Right renal pelvis (tissue), 4 donors: ENCODE results near the gene CCNDBP1. TPM values are rescaled to one million over a fixed set of nuclear protein-coding genes. Genes with fewer than 3 reads are reported as not detected.
"Not testable (repeated sequence)": the region's sequence is repeated elsewhere in the genome, so short reads cannot be mapped to it uniquely, and the experiment has no call there.

ENCODE experiments used
- DNase-seq, 4 donors: peaks; one replicate each; pipeline ENCODE4 v3.0.0-alpha.2; 2013; ENCODE audit warnings: low read depth in 4 of 4, low spot score in 3 of 4, missing footprints in 1 of 4
- polyA plus RNA-seq, 4 donors: library from polyadenylated mRNA; unstranded; fragments of 120-200 nt; gene quantifications; one replicate each; pipeline ENCODE4 v1.2.1, GENCODE V29; 2013; ENCODE audit not compliant: insufficient read length in 4 of 4

Gene CCNDBP1, protein sequence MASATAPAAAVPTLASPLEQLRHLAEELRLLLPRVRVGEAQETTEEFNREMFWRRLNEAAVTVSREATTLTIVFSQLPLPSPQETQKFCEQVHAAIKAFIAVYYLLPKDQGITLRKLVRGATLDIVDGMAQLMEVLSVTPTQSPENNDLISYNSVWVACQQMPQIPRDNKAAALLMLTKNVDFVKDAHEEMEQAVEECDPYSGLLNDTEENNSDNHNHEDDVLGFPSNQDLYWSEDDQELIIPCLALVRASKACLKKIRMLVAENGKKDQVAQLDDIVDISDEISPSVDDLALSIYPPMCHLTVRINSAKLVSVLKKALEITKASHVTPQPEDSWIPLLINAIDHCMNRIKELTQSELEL
- 10 to 100 TPM; 49.6 to 64.6 (median 57.8) TPM for polyA plus RNA-seq

DNA sequence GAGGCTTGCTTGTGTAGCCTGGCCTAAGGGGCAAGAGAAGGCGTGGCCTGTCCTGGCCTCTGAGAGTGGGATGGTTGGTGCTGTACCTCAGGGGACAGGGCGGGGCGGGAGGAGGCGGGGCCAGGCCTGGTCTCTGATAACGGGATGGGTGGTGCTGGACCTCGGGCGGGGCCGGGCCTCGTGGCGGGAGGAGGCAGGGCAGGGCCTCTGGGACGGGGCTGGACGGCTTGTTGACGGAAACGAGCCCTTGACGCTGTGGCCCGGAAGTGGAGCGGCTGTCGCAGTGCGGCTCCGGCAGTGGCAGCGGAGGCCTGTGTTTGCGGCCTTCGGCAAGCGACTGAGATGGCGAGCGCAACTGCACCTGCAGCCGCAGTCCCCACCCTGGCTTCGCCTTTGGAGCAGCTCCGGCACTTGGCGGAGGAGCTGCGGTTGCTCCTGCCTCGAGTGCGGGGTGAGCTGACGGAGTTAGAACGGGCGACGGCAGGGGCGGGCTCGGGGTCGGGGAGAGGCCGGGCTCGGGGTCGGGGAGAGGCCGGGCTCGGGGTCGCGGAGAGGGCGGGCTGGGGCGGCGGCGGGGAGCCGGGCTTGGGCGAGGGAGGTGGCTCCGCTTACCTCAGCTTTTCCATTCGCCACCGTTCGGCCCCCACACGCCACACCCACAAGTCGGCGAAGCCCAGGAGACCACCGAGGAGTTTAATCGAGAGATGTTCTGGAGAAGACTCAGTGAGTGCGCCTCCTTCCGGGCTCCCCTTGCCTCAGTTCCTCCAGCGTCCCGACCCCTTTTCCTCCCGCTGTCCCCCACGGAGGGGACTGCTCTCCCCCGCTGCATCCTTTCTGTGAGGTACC lies at the start of gene CCNDBP1:
CCNDBP1 (plus strand) TSS at position 247 of the 846 bp plus-strand sequence; CDS start at position 343, 96 bp downstream.
- peak; percentile 44 to 59 (median 52) for DNase-seq

DNA sequence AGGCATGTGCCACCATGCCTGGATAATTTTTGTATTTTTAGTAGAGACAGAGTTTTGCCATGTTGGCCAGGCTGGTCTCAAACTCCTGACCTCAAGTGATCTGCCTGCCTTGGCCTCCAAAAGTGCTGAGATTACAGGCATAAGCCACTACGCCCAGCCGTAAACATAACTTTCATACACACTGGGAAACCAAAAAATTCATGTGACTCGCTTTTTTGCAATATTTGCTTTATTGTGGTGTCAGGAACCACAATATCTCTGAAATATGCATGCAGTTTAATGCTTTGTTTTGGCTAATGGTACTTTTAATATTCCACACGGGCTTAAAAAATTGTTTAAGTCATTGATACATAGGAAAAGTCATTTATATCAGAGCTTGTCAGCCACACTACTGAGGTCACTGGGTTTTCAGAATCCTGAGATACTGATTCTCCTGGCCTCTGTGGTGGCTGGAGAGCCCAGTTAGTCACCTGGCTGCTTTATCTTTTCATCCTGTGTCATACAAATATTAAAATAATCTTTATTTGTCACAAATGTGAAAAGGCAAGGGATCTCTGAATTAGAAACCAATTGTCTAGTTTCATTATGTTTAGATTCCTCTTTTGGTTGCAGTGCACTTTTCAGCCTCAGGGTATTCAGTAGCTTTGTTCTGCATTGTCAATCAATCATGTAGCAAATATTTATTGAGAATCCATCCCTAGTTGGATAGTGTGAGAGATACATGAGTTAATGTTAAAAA lies 41.8 kb upstream of the CCNDBP1 start:
- no peak for DNase-seq

DNA sequence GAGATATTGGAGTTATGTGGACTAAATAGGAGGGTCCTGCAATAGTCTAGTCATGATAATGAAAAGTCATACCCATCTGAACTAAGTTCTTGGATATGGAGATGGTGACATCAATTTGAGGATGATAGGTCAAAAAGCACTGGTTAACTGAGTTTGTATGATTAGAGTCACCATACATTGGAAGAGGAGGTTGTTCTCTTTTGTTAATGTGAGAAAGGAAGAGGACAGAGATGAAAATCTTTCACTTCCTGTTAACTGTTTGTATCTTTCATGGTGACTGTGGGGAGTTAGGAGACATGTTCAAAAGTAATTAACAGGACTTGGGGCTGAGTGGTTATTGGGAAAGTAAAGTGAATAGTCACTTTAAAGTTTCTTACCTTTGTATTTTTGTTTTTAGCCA lies 40.7 kb upstream of the CCNDBP1 start:
- no peak for DNase-seq

DNA sequence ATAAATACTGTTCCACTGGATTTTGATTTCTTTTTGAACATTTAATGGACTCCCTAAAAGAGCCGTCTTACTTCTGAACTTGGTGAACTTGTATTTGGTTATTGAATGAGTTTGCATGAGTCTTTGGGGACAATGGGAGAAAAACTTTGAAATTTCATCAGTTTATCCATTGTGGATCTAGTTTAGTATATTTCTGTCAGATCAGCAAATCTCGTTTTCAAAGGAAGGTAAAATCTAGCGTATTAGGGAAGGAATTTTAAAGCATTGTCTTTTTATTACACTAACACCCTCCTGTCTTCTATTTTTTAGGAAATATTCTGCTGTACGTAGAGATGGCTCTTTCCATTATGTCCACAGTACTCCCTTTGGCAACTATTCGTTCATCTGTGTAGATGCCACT lies 39.0 kb upstream of the CCNDBP1 start:
- no peak for DNase-seq

DNA sequence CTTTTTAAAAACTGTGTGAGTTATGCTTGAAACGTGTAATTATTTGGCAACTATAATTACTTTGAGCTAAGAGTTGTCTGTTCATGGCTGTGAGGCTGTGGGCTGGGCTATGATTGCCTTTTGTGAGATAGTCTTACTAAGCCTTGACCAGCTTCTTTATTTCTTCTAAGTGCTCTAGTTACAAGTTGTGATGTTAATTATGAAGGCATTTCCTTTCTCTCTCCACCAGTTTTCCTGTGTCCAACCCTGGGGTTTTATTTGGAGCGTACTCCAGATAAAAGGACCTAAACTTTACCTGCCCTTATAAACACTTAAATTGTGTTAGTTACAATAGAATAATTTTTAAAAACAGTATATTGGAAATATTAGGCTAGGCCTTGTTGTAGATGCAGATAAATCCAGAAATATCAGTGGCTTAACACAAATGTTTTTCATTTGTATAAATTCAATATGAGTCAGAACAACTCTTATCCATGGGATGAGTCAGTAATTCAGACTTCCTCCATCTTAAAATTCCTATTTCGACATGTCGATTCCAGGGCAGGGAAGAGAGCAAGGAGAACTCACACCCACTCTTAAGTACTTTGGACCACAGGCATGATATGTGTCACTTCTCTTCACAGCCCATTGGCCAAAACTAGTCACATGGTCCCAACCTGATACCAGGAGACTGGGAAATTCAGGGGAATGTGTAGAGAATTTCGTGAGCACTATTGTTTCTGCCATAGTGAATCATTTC lies 34.8 kb upstream of the CCNDBP1 start:
- no peak for DNase-seq

DNA sequence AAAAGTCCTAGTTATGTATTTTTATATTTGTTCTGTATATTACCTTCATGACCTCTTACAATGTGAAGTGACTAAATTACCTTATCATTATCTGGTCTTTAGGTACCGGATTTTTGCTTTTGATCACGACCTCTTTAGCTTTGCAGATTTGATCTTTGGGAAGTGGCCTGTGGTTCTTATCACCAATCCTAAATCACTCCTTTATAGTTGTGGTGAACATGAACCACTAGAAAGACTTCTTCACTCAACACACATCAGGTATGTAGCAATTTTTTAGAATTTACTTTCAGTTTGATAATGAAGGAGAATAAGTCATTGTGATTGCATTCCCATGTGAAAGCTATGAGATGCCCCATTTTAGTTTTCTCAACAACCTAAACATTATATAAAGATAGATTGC lies 33.5 kb upstream of the CCNDBP1 start:
- no peak for DNase-seq

DNA sequence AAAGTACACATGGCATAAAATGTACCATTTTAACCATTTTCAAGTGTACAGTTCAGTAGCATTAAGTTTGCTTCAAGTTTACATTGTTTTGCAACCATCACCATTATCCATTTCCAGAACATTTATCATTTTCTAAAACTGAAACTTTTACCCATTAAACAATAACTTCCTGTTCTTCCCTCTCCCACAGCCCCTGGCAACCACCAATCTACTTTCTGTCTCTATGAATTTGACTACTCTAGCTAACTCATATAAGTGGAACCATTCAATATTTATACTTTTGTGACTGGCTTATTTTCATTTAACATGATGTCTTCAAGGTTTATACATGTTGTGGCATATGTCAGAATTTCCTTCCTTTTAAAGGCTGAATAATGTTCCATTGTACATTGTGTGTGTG lies 31.9 kb upstream of the CCNDBP1 start:
- DNase-seq, result no peak

DNA sequence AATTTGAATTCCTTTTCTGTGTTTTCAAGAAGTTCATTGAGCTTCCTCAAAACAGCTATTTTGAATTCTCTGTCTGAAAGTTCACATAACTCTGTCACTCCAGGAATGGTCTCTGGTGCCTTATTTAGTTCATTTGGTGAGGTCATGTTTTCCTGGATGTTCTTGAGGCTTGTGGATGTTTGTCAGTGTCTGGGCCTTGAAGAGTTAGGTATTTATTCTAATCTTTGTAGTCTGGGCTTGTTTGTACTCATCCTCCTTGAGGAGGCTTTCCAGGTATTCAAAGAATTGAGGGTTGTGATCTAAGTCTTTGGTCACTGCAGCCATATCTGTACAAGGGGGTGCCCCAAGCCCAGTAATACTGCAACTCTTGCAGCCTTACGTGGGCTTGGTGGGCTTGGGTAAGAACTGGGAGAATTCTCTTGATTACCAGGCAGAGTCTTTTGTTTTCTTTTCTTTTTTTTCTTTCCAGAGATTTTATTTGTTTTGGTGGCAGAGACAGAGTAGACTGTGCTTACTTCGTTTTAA lies 19.3 kb upstream of the CCNDBP1 start:
- no peak for DNase-seq

DNA sequence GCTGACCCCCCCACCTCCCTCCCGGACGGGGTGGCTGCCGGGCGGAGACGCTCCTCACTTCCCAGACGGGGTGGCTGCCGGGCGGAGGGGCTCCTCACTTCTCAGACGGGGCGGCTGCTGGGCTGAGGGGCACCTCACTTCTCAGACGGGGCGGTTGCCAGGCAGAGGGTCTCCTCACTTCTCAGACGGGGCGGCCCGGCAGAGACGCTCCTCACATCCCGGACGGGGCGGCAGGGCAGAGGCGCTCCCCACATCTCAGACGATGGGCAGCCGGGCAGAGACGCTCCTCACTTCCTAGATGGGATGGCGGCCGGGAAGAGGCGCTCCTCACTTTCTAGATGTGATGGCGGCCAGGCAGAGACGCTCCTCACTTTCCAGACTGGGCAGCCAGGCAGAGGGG lies 17.9 kb upstream of the CCNDBP1 start:
- DNase-seq, result not testable (repeated sequence)

DNA sequence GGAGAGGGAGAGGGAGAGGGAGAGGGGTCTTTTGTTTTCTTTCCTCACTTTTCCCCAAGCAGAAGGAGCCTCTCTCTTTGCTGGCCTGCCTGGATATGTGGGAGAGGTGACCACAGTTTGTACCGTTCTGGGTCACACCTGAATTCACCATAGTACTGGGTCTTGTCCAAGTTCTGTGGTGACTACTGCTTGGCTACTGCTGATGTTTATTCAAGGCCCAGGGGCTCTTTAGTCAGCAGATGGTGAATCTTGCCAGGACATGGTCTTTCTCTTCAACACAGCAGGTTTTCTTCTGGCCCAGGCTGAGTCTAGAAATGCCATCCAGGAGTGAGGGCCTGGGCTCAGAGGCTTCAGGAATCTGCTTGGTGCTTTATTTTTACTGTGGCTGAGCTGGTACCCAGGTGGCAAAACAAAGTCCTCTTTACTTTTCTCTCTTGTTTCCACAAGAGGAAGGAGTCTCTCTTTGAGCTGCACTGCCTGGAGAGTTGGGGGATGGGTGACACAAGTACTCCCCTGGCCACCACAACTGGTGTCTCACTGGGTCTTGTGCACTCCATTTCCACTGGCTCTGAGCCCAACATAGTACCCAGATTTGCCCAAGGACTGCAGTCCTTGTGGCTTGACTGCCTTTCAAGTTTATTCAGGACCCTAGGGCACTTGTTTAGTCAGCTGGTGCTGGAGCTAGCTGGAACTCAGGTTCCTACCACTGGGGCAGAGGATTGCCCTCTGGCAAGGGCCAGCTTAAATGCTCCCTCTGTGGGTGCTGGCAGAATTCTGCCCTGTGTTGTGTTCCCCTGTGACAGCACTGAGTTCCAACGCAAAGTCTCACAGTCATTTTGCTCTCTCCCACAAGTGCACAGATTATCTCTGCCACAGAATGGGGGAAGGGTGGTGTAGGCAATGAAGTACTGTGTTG lies 16.8 kb upstream of the CCNDBP1 start:
- DNase-seq, result no peak

DNA sequence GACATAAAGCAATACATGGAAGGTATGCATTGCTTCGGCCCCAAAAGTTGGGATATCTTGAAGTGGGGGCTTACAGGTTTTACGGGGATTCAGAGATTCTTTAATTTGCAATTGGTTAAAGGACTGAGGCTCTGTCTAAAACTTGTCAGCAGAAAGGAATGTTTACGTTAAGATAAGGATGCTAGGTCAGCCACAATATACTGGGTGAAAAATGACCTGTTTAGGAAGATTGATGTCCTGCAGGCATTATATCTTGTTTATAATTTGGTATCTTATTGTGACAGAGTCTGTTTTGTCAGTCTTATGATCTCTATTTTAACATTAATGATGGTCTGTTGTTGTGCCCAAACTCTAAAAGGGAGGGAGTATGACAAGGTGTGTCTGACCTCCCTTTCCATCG lies 15.3 kb upstream of the CCNDBP1 start:
- no peak for DNase-seq

DNA sequence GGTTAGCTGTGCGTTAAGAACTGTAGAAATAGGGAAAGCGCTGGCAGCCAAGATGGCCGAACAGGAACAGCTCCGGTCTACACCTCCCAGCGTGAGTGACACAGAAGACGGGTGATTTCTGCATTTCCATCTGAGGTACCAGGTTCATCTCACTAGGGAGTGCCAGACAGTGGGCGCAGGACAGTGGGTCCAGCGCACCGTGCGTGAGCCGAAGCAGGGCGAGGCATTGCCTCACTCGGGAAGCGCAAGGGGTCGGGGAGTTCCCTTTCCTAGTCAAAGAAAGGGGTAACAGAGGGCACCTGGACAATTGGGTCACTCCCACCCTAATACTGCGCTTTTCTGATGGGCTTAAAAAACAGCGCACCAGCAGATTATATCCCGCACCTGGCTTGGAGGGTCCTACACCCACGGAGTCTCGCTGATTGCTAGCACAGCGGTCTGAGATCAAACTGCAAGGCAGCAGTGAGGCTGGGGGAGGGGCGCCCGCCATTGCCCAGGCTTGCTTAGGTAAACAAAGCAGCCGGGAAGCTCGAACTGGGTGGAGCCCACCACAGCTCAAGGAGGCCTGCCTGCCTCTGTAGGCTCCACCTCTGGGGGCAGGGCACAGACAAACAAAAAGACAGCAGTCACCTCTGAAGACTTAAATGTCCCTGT lies 9.4 kb upstream of the CCNDBP1 start:
- not testable (repeated sequence) for DNase-seq

DNA sequence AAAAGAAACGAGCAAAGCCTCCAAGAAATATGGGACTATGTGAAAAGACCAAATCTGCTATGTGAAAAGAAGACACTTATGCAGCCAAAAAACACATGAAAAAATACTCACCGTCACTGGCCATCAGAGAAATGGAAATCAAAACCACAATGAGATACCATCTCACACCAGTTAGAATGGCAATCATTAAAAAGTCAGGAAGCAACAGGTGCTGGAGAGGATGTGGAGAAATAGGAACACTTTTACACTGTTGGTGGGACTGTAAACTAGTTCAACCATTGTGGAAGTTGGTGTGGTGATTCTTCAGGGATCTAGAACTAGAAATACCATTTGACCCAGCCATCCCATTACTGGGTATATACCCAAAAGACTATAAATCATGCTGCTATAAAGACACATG lies 8.1 kb upstream of the CCNDBP1 start:
- not testable (repeated sequence) for DNase-seq

DNA sequence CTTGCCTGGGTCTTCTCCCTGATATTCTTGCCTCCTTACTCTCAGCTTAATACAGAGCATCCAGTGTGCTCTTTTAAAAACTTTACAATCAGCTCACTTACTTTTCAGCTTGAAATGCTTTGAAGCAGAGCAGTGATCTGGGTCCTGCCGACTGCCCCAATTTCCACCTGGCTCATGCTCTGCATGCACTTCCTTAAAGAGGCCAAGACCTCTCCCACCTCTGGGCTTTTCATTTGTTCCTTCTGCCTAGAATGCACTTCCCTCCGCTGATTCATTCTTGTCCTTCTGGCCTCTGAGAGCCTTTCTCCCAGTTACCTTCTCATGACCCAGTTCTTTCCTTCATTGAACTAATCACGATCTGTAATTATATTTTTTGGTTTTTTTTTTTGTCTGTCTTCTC lies 1.9 kb upstream of the CCNDBP1 start:
- DNase-seq, result no peak

DNA sequence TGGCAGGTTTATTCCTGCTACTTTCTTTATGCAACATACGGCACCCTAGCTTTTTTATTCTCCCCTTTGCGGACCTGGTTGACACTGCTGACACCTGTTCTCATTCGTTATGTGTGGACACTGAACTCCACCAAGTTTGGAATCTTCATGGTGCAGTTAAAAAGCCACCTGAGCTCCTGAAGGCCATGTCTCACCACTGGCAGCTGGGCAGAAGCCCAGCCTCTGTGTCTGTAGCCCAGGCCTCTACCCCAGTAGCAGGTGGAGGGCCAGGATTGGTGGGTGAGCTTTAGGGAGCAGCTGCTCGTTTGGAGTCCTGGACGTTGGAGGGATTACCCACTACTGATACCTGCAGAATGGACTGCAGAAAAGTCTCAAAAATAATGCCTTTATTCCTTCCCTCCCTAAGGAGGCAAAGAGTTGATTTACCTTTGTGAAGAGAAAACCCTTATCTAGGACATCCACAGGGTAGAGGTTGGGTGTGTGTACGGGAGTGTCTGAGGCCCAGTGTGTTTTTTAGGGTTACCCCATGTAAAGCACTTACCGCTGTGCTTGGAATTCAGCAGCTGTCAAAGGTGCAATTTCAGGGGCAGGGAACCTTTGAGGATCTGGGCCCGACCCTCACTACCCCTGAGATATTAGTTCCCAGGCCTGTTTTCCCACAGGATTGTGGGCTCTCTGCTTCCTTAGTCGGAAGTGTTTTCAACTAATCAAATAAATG lies 637 bp upstream of the CCNDBP1 start:
- no peak for DNase-seq

DNA sequence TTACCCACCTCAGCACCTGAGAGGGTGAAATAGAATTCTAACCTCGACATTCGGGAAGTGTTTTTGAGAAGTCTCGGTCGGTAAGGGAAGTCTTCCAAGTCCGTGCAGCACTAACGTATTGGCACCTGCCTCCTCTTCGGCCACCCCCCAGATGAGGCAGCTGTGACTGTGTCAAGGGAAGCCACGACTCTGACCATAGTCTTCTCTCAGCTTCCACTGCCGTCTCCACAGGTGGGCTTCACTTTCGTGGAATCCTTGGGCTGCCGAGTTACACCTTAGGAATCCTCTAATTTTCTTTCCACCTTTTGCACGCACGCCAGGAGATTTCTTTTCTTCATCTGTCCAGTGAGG lies 775 bp downstream of the CCNDBP1 start:
- DNase-seq, result no peak

DNA sequence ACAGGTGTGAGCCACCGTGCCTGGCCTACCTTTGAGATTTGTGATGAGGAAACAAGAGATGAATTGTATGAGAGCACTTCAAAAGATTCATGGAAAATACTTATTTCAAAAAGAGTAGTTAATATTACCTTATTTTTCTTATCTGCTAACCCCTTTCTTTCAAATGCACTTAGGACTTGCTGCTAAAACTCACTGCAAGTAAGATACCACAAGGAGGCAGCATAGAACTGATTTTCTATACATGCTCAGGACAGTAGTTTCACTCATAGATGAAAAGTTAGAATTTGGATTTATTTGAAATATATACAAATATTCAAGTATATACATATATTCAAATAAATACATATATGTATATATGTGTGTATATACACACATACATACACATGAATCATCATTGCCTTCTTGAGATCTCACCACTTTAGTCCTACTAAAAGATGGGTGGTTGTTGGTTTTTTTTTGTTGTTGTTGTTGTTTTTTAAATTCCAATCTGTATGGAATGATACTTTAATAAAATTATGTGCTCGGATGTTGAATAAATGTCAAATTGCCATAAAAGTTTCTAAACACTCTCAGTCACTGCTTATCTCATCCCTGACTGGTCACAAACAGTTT lies 2.4 kb downstream of the CCNDBP1 start:
- DNase-seq, result no peak

DNA sequence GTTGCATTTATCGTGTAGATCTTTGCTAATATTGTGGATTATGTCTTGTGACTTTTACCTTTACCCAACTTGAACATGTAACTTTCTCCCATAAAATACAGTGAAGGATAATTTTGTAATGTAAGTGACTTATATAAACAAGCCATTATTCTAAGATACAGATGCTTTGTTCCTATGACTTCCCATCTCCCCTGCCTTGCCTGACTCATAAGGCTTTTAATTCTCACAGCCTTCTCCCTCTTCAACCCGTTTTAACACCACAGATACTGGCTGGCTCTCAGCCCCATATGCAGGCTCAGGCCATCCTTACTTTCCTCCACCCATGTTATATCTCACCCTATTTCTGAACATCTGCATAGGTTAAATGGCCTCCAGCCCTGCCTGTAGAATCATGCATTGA lies 4.1 kb downstream of the CCNDBP1 start:
- no peak for DNase-seq
